ENCODE results near the gene DDX25.

DDX25 gene

GRCh38 chr11:125953401-125953935 is 49.2 kb downstream of the DDX25 start:
- no peaks in the 10 kb centered on the region for H3K9me2 ChIP-seq (replicated peaks; ENCODE audit: control insufficient read depth, low read length)
- H3K9me3 ChIP-seq (ENCODE audit: control insufficient read depth, insufficient read depth, low read length) = no peaks in the 10 kb centered on the region
- H3K4me3 ChIP-seq (ENCODE audit: low read length) = no peak overlapping the region
- no peaks in the 10 kb centered on the region for H3K79me2 ChIP-seq (ENCODE audit: control insufficient read depth, low read length)
- no peak overlapping the region for H3K27ac ChIP-seq (ENCODE audit: low read depth, low read length)
- no peaks in the 10 kb centered on the region for H3F3A ChIP-seq (ENCODE audit: control insufficient read depth, insufficient read depth)
- no peaks in the 10 kb centered on the region for H3K27me3 ChIP-seq (ENCODE audit: control insufficient read depth, low read length)
- TF ChIP-seq, protein P1, sequence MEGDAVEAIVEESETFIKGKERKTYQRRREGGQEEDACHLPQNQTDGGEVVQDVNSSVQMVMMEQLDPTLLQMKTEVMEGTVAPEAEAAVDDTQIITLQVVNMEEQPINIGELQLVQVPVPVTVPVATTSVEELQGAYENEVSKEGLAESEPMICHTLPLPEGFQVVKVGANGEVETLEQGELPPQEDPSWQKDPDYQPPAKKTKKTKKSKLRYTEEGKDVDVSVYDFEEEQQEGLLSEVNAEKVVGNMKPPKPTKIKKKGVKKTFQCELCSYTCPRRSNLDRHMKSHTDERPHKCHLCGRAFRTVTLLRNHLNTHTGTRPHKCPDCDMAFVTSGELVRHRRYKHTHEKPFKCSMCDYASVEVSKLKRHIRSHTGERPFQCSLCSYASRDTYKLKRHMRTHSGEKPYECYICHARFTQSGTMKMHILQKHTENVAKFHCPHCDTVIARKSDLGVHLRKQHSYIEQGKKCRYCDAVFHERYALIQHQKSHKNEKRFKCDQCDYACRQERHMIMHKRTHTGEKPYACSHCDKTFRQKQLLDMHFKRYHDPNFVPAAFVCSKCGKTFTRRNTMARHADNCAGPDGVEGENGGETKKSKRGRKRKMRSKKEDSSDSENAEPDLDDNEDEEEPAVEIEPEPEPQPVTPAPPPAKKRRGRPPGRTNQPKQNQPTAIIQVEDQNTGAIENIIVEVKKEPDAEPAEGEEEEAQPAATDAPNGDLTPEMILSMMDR (IDR thresholded peaks at IDR 0.05; ENCODE audit: low read depth, low read length, poor library complexity, severe bottlenecking) = no peak
- TF ChIP-seq EZH2phosphoT487 (IDR thresholded peaks at IDR 0.05; ENCODE audit: borderline replicate concordance, low read length) = no peak
- no peaks in the 10 kb centered on the region for H4K20me1 ChIP-seq (ENCODE audit: control insufficient read depth, insufficient read depth, low read depth, low read length)
- H3K36me3 ChIP-seq (ENCODE audit: control insufficient read depth, low read length) = no peaks in the 10 kb centered on the region
- H3K4me1 ChIP-seq (ENCODE audit: control insufficient read depth, low read length) = no peaks in the 10 kb centered on the region
- H3K4me2 ChIP-seq (ENCODE audit: low read length) = no peak overlapping the region

DNA sequence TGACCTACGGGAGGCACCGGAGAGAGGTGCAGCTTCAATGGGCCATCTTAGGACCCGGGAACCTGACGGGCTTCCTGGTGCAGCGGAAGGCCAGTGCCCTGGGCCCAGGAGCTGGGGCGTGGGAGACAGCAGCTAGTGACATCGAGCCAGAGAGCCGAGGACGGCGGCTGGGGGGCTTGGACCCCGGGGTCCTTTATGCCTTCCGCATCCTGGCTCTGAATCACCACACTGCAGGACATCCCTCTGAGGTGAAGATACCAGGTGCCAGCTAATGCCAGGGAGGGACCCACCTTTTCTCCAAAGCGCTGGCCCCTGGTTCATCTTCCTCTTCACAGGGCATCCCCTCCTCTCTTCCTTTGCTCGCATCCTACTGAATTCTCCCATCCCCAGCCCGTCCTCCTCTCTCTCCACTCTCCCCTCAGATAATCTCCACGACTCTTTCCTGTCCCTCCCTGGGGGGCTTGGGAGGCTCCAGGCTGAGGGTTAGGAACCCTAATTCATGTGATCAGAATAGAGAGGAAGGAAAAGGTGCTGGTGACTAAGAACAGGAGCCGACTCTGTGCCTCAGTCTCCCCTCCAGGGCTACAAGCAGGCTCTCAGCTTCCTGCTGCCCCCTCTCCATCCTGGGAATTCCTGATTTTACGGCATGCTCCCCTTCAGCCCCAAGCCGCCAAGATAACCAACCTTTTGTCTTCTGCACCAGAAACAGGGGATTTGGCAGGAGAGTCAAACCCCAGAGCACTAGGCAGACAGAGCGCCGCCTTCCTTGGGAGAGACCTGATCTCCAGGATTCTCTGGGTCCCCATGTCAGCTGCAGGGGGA is 50.0 kb downstream of the DDX25 start:
- TF ChIP-seq, protein P1 (IDR thresholded peaks at IDR 0.05; ENCODE audit: low read depth, low read length, poor library complexity, severe bottlenecking) = no peak
- TF ChIP-seq EZH2phosphoT487 (IDR thresholded peaks at IDR 0.05; ENCODE audit: borderline replicate concordance, low read length) = no peak
- no peaks in the 10 kb centered on the region for H3K4me1 ChIP-seq (ENCODE audit: control insufficient read depth, low read length)
- H3K4me3 ChIP-seq (ENCODE audit: low read length) = no peak overlapping the region
- no peaks in the 10 kb centered on the region for H3K79me2 ChIP-seq (ENCODE audit: control insufficient read depth, low read length)
- no peaks in the 10 kb centered on the region for H3K36me3 ChIP-seq (ENCODE audit: control insufficient read depth, low read length)
- H3K9me3 ChIP-seq (ENCODE audit: control insufficient read depth, insufficient read depth, low read length) = no peaks in the 10 kb centered on the region
- H3K9me2 ChIP-seq (replicated peaks; ENCODE audit: control insufficient read depth, low read length) = no peaks in the 10 kb centered on the region
- H3K27me3 ChIP-seq (ENCODE audit: control insufficient read depth, low read length) = peaks cover 3% of the 10 kb centered on the region; the same call in 1 of the 2 replicates
- H3K4me2 ChIP-seq (ENCODE audit: low read length) = no peak overlapping the region
- H3K27ac ChIP-seq (ENCODE audit: low read depth, low read length) = no peak overlapping the region
- no peaks in the 10 kb centered on the region for H3F3A ChIP-seq (ENCODE audit: control insufficient read depth, insufficient read depth)
- H4K20me1 ChIP-seq (ENCODE audit: control insufficient read depth, insufficient read depth, low read depth, low read length) = no peaks in the 10 kb centered on the region

DNA sequence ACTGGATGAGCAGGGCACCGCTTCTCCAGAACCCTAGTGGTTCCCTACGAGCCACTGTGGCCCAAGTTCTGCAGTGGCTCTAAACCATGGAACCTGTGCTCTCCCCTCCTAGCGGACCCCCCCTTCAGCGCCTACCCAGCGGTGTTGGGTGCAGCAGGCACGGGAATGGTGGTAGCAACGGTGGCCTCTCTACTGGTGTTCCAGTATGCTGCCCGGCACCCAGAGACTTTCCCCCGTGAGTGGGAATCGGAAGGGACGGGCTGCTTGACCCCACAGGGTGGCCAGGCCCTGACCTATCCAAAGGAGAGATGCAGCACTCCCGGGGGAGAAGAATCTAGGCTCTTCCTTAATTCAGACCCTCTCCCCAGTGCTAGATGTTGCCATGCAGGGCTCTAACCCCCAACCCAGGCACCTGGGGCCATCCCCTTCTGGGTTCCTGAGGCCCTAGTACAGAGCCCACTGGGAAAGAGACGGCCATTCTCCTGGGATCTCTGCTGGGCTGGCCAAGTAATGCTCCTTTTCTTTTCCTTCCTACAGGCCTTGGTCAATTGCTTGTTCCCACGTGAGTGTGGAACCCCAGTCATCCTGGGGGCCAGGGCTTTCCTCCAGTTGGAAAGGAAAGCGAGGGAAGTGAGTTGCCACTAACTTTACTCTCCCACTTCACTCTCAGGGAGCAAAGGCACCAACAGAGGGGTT is 50.8 kb downstream of the DDX25 start:
- TF ChIP-seq, protein P1 (IDR thresholded peaks at IDR 0.05; ENCODE audit: low read depth, low read length, poor library complexity, severe bottlenecking) = no peak
- Histone ChIP-seq H3K4me3 (ENCODE audit: low read length) (no peak overlapping the region), H3K4me2 (ENCODE audit: low read length) (no peak overlapping the region), H3K27ac (ENCODE audit: low read depth, low read length) (no peak overlapping the region), H3K79me2 (ENCODE audit: control insufficient read depth, low read length) (no peaks in the 10 kb centered on the region), H3K9me2 (replicated peaks; ENCODE audit: control insufficient read depth, low read length) (no peaks in the 10 kb centered on the region), H3K27me3 (ENCODE audit: control insufficient read depth, low read length) (peaks cover 3% of the 10 kb centered on the region; the same call in 1 of the 2 replicates), H3K9me3 (ENCODE audit: control insufficient read depth, insufficient read depth, low read length) (no peaks in the 10 kb centered on the region), H3F3A (ENCODE audit: control insufficient read depth, insufficient read depth) (no peaks in the 10 kb centered on the region), H4K20me1 (ENCODE audit: control insufficient read depth, insufficient read depth, low read depth, low read length) (no peaks in the 10 kb centered on the region), H3K4me1 (ENCODE audit: control insufficient read depth, low read length) (no peaks in the 10 kb centered on the region), H3K36me3 (ENCODE audit: control insufficient read depth, low read length) (no peaks in the 10 kb centered on the region)
